ENCODE data around the gene TMEM121.

DNA sequence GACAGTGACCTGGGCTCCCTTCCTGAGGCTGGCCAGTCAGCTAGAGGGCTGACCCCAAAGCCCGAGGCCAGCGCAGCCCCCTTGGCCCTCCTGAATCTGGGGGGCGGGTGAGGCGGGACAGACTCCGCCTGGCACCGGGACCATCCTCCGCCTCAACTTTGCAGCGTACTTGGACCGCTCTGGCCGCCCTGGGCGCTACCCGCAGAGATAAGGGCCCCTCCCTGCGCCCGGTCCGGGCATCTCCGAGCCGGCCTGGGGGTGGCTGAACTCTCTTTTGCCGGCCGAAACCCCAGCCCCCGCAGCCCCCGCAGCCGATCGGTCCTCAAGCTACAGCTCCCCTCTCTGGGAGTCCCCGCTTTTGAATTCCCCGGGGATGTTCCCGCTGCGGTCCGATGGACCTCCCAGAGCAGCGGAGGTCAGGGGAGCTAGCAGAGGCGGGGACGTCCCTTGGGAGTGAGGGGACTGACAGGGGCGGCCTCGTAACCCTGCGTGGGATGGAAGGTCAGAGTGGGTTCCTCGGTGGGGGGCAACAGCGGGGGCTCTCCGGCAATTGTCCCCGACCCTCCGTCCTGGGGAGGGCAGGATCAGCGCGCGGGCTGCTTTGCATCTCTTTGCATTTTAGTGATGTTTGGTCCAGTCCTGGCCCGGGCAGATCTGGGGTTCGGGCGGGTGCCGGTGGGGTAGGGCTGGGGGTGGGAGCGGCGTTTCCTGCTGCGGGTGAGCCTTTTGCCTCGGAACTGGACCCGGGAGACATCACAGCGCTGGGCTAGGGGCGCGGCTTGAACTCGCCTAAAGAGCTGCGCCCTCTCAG lies 40.0 kb upstream of the TMEM121 start, which contains the start of gene CRIP1:
- TF ChIP-seq, protein P1, sequence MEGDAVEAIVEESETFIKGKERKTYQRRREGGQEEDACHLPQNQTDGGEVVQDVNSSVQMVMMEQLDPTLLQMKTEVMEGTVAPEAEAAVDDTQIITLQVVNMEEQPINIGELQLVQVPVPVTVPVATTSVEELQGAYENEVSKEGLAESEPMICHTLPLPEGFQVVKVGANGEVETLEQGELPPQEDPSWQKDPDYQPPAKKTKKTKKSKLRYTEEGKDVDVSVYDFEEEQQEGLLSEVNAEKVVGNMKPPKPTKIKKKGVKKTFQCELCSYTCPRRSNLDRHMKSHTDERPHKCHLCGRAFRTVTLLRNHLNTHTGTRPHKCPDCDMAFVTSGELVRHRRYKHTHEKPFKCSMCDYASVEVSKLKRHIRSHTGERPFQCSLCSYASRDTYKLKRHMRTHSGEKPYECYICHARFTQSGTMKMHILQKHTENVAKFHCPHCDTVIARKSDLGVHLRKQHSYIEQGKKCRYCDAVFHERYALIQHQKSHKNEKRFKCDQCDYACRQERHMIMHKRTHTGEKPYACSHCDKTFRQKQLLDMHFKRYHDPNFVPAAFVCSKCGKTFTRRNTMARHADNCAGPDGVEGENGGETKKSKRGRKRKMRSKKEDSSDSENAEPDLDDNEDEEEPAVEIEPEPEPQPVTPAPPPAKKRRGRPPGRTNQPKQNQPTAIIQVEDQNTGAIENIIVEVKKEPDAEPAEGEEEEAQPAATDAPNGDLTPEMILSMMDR (IDR thresholded peaks at IDR 0.05; ENCODE audit: insufficient read depth, low read depth, low read length): no peak
- TF ChIP-seq EZH2 (IDR thresholded peaks at IDR 0.05; ENCODE audit: insufficient read depth, low read length): peak; percentile 70
